ENCODE results near the gene SHOX.

SHOX gene

DNA sequence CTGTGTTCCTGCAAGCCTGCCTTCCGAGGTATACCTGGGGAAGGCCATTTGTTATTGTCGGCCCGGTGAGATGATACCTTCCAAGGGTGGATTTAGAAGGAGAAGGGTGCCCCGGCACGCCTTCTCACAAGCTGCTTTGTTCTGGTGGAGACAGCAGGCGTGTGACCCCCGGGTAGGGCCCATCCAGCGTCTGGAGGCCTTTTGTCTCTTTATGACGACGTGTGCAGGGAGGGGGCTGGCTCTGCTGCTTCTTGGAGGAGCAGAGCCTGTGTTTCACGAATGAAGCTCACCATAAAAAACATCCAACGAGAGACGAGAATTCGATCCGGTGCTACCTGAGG lies 45.3 kb downstream of the SHOX start:
- H3K4me3 ChIP-seq (ENCODE audit: low read depth, low read length): no peak overlapping the region
- no peak for DNase-seq (ENCODE audit: low read depth)
- TF ChIP-seq, protein P1, sequence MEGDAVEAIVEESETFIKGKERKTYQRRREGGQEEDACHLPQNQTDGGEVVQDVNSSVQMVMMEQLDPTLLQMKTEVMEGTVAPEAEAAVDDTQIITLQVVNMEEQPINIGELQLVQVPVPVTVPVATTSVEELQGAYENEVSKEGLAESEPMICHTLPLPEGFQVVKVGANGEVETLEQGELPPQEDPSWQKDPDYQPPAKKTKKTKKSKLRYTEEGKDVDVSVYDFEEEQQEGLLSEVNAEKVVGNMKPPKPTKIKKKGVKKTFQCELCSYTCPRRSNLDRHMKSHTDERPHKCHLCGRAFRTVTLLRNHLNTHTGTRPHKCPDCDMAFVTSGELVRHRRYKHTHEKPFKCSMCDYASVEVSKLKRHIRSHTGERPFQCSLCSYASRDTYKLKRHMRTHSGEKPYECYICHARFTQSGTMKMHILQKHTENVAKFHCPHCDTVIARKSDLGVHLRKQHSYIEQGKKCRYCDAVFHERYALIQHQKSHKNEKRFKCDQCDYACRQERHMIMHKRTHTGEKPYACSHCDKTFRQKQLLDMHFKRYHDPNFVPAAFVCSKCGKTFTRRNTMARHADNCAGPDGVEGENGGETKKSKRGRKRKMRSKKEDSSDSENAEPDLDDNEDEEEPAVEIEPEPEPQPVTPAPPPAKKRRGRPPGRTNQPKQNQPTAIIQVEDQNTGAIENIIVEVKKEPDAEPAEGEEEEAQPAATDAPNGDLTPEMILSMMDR (IDR thresholded peaks at IDR 0.05; ENCODE audit: control insufficient read depth, extremely low read depth, insufficient read depth): no peak

- TF ChIP-seq, protein P1 (IDR thresholded peaks at IDR 0.05; ENCODE audit: control insufficient read depth, extremely low read depth, insufficient read depth): no peak
- H3K4me3 ChIP-seq (ENCODE audit: low read depth, low read length): no peak overlapping the region
- no peak for DNase-seq (ENCODE audit: low read depth)
Measured at GRCh38 chrX:677376-677775, 46.8 kb downstream of the SHOX start.

- no peak overlapping the region for H3K4me3 ChIP-seq (ENCODE audit: low read depth, low read length)
- DNase-seq (ENCODE audit: low read depth): no peak
- TF ChIP-seq, protein P1 (IDR thresholded peaks at IDR 0.05; ENCODE audit: control insufficient read depth, extremely low read depth, insufficient read depth): no peak
Measured at GRCh38 chrX:679291-679979, 48.8 kb downstream of the SHOX start.

DNA sequence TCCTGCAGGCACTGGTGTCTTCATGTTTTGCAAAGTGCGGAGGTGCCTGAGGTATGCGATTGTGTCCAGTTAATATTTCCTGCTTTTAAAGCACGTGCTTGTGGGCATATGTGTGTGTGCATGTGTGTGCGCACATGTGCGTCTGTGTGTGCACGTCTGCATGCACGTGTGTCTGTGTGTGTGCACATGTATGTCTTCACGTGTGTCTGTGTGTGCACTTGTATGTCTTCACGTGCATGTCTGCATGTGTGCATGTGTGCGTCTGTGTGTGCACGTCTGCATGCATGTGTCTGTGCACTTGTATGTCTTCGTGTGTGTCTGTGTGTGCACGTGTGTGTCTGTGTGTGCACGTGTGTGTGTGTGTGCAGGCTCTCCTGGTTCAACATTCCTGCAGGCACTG lies 49.5 kb downstream of the SHOX start:
- TF ChIP-seq, protein P1 (IDR thresholded peaks at IDR 0.05; ENCODE audit: control insufficient read depth, extremely low read depth, insufficient read depth): no peak
- H3K4me3 ChIP-seq (ENCODE audit: low read depth, low read length): no peak overlapping the region
- no peak for DNase-seq (ENCODE audit: low read depth)

DNA sequence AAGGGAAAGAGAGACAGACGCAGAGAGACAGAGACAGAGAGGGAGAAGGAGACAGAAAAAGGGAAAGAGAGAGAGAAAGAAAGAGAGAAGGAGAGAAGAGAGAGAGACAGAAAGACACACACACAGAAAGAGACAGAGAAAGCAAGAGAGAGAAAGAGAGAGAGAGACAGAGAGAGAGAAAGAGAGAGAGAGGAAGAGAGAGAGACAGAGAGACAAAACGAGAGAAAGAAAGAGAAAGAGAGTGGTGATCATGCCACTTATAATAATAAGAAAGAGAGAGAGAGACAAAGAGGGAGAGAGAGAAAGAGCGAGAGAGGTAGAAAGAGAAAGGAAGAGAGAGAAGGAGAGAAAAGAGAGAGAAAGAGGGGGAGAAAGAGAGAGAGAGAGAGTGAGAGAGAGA lies 51.4 kb downstream of the SHOX start:
- no peak overlapping the region for H3K4me3 ChIP-seq (ENCODE audit: low read depth, low read length)
- no peak for DNase-seq (ENCODE audit: low read depth)
- TF ChIP-seq, protein P1 (IDR thresholded peaks at IDR 0.05; ENCODE audit: control insufficient read depth, extremely low read depth, insufficient read depth): no peak

DNA sequence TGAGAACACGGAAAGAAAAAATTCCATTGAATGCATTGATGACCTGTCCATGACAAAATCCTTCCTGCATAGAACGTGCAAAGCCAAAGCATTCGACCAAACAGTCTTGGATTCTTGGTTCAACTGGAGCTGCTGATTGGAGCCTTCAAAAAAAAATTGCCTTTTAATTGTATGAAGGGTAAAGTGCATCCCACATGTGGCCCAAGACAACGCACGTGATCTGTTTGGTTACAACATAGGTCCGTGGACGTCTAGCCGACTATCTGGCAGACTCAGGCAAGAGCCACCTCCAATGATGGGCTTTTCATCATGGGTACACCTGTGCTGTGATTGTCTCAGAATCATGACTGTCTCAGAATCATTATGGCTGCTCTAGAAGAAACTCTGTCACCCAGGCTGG lies 52.3 kb downstream of the SHOX start:
- no peak for DNase-seq (ENCODE audit: low read depth)
- H3K4me3 ChIP-seq (ENCODE audit: low read depth, low read length): no peak overlapping the region
- TF ChIP-seq, protein P1 (IDR thresholded peaks at IDR 0.05; ENCODE audit: control insufficient read depth, extremely low read depth, insufficient read depth): no peak

- TF ChIP-seq, protein P1 (IDR thresholded peaks at IDR 0.05; ENCODE audit: control insufficient read depth, extremely low read depth, insufficient read depth): no peak
- no peak for DNase-seq (ENCODE audit: low read depth)
Measured at GRCh38 chrX:683576-683975, 53.0 kb downstream of the SHOX start.

More at GRCh38 chrX:683576-683975, 53.0 kb downstream of the SHOX start:
- no peak overlapping the region for H3K4me3 ChIP-seq (ENCODE audit: low read depth, low read length)

All from LNCaP clone FGC (cell line).